NCI-H345 treated with DMSO at 0.1 percent for 48 hours (cell line): Measurements from ENCODE around the gene ITM2B.
"Not testable (repeated sequence)": the region's sequence is repeated elsewhere in the genome, so short reads cannot be mapped to it uniquely, and the experiment has no call there.

Source experiments
- DNase-seq: peaks from one replicate; lab custom pipeline; 2025; ENCODE audit not compliant: unreplicated experiment; lab: John Stamatoyannopoulos, UW

Gene ITM2B

DNA sequence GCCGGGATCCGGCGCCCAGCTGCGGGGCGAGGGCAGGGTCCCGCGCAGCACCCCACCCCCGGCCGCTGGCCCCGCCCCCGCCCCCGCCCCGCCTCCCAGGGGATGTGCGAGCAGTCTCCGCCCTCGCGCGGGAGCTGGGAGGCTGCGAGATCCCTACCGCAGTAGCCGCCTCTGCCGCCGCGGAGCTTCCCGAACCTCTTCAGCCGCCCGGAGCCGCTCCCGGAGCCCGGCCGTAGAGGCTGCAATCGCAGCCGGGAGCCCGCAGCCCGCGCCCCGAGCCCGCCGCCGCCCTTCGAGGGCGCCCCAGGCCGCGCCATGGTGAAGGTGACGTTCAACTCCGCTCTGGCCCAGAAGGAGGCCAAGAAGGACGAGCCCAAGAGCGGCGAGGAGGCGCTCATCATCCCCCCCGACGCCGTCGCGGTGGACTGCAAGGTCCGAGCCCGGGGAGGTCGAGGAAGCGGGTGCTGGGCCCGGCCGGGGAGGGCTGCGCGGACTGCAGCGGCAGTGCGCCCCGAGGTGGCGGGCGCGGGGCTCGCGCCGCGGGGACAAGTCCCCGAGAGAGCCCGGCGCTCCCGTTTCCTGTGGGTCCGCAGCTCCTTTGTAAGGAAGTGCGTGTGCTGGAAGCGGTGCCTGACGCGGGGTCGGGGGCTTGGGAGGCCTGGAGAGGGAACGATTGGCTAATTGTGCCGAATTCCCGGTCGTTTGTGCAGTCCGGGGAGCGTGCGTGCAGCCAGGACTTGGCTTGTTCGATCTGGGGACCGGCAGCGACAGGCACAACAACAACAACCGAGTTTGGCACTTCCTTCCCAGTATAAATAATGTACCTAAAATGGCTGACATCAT, at the start of gene ITM2B:
ITM2B (plus strand) TSS at position 161 of the 843 bp plus-strand sequence; CDS start at position 316, 155 bp downstream.
- DNase-seq = peak; percentile 21

DNA sequence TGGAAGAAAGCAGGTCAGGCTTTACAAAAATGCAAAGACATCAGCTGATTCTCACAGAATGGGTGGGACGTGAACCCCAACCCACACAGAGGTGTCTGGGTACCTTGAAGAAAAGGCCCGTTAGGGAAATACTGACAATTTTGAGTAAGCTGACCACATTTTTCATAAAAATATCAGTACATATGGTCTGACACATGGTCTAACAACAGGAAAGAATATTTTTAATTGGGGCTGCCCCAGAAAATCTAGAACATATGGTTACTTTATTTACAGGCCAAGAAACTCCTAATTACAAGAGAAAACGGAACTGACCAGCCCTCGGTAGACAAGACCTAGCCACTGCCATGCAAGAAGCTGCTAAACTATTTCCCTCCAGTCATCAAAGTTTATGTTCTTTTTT, 48.7 kb upstream of the ITM2B start:
- DNase-seq = no peak

DNA sequence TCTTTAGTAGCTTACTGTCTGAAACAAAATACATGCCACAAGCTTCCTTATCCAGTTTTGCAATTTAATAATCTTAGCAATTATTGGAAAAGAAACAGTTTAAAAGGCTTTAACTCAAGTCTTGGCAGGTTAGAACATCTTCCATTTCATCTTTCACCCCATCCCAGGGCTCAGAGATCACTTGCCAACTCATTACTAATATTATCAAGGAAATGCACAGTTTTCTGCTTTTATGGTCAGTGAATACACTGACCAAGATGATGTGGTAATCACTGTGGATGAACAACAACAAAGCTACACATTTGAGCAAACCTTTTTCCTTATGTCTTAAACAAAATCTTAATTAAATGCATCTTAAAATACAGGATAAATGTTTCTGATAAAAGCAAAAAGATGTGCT, 48.0 kb upstream of the ITM2B start:
- DNase-seq = no peak

DNA sequence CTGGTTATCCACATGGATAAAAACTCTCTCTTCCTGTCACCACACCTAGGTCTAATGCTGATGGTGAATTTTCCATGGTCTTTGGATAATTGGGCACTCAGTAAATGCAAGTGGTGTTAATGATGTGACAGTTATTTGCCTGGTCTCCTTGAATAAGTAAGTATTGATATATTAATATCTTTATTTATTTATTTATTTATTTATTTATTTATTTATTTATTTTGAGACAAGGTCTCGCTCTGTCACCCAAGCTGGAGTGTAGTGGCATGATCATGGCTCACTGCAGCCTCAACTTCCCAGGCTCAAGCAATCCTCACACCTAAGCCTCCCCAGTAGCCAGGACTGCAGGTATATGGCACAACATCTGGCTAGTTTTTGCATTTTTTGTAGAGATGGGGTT, 46.3 kb upstream of the ITM2B start:
- DNase-seq = no peak

DNA sequence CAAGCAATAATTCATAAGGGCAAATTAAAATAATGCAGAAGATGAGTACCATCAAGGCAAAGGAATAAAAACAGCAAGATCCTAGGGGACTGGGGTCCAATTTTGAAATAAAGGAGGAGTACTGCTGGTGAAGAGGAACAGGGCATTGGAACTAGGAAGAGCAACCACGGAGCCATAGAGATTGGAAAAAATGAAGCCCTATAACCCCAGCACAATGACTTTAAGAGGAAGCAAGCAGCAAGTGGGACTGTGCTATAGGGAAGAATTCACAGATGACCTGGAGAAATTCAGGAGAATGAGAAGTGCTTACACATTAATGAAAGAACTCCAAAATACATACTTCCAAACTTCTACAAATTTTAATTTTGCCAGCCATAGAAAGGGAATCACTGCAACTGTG, 44.9 kb upstream of the ITM2B start:
- no peak for DNase-seq

DNA sequence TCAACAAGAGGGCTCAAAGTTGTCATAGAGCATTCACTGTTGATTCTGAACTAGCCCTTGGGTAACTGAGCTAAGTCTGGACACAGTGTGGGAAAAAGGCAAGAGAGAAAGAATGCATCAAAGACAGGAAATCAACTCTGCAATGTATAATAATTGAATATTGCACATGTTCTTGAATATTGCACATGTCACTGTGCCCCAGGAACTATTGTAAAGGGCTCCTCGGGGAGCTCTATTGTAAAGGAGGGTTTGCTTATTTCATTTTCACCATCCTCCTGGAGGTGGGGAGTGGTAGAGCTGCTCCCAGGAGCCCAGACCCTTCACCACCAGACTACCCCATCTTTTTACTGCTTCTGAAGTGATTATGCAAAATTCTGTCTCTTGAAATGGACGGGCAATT, 44.4 kb upstream of the ITM2B start:
- DNase-seq = no peak

DNA sequence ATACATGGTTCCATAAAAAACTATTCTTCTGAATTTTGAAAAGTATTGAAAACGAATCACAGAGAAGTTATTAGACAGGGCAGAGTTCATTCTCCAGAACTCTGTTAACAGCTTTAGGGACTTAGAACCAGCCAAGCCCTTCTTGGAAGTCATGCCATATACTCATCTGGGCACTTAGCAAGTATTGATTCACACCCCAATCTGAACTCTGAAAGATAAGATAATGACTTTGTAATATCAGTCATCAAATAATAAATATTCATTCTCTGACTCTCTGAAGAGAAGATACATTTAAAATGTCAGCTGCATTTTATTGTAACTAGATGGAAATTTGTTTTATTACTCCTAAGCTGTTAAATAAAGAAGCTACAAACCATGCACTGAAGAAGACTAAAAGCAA, 43.8 kb upstream of the ITM2B start:
- no peak for DNase-seq

DNA sequence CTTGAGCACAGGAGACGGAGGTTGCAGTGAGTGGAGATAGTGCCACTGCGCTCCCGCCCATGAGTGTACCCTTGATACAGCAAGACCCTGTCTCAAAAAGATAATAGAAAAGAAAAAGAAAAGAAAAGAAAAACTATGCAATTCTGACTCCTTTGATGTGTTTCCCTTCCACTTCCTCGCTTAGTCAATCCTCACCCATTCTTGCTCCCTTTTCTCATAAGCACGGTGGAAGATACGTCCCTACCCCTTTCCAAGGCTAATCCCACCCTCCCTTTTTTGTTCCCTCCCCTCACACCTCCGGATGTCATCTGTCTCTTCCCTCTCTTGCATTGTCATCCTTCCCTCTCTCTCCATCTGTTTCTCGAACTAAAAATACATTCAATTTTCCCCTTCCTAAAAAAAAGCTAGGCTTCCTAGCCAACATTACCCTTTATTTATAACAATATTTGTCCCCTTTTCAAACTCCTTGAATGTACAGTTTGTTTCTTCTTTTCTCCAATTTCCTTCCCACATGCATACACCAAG, 40.5 kb upstream of the ITM2B start:
- DNase-seq = no peak

DNA sequence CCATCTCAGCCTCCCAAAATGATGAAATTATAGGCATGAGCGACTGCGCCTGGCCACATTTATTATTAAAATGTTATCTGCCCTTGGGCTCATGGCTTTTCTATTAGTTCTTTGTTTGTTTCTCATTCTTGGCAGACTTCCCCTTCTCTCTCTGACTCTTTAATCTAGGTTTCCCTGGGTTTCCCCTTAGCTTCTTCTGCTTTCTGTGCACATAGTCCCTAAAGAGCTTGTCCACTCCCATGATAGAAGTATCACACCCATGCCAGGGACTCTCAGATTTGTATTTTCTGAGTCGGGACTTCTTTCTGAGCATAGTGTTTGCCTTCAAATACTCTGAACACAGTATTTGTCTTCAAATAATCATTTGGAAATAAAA, 38.6 kb upstream of the ITM2B start:
- no peak for DNase-seq

DNA sequence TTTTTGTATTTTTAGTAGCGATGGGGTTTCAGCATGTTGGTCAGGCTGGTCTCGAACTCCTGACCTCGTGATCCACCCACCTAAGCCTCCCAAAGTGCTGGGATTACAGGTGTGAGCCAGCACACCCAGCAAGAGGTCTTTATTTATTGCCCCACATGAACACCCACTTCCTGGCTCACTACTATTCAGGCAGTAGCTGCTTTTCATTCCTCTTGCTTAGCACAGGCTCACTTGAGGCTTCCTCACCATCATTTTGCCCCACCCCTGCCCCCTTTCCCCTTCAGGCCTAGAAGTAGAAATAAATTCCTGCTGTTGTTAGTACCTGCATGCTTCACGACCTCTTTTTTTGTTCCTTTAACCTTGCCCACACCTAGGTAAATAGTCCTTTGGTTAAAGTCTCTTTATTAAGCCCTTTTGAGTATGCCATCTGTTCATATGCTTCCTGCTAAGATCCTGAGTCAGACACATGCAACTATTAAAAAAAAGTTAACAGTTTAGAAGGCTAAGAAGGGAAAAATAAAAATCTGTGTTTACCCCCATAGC, 33.5 kb upstream of the ITM2B start:
- DNase-seq = no peak

DNA sequence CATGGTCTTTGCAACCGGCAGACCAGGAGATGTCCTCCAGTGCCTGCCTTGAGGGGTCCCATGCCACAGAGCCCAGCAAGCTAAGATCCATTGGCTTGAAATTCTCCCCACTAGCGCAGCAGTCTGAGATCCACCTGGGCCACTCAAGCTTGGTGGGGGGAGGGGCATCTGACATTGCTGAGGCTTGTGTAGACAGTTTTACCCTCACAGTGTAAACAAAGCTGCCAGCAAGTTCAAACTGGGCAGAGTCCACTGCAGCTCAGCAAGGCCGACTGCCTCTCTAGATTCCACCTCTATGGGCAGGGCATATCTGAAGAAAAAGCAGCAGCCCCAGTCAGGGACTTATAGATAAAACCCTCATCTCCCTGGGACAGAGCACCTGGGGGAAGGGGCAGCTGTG, 32.0 kb upstream of the ITM2B start:
- no peak for DNase-seq

DNA sequence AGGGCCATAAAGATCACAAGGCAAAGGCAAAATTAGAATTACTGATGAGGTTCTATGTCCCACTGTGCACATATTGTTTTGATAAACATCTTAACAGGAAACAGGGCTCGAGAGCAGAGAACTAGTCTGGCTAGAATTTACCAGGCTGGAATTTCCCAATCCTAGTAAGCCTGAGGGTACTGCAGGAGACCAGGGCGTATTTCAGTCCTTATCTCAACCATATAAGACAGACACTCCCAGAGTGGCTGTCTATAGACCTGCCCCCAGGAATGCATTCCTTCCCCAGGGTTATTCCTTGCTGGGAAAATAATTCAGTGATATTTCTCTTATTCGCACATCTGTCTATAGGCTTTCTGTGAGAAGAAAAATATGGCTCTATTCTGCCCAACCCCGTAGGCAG, 25.8 kb upstream of the ITM2B start:
- DNase-seq = not testable (repeated sequence)

DNA sequence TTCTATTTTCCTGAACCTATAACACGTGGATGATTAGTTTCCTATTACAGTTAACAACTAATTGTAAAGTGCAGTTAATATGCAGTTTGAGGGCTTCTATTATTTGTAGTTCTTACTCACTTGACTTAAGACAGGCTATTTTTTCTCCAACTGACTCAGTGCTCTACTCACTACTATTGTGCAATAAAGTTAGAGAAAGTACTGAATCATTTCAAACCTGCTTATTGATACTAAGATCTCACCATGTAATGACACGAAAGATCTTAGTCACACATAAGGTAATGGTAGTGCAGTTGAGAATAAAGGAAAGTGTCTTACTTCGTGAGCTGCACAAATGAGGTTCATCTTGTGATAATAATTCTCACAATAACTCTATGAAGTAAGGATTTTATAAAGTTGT, 22.8 kb upstream of the ITM2B start:
- no peak for DNase-seq

DNA sequence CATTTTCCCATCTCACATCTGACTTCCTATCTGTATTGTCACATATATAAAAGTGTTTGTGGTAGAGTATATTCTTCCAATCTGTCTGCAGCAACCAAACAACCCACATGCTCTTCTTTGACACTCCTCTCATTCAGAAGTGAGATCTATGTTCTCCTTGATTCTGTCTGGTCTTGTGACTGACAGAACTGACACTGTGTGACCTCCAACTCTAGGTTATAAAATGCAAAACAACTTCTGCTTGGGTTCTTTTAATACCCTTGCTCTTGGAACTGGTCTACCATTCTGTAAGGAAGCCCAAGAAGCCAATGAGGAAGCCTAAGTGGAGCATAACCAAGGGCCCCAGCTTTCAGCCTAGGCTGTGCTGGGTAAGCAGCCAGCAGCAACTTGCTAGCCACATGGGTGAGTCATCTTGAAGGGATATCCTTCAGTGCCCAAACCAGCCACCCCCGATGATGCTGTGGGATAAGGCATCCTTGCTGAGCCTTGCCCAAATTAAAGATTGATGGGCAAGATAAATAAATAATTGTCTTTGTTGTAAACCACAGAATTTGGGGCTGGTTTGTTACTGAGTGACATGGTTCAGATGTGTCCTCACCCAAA, 18.4 kb upstream of the ITM2B start:
- DNase-seq = no peak

DNA sequence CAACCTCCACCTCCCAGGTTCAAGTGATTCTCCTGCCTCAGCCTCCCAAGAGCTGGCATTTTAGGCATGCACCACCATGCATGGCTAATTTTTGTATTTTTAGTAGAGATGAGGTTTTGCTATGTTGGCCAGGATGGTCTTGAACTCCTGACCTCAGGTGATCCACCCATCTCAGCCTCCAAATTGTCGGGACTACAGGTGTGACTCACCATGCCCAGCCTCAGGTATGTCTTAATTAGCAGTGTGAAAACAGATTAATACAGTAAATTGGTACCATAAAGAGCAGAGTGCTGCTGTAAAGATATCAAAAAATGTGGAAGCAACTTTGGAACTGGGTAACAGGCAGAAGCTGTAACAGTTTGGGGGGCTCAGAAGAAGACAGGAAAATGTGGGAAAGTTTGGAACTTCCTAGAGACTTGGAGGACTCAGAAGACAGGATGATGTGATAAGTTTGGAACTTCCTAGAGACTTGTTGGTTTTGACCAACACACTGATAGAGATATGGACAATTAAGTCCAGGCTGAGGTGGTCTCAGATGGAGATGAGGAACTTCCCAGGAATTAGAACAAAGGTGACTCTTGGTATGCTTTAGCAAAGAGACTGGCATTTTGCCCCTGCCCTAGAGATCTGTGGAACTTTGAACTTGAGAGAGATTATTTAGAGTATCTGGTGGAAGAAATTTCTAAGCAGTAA, 17.3 kb upstream of the ITM2B start:
- DNase-seq = not testable (repeated sequence)

DNA sequence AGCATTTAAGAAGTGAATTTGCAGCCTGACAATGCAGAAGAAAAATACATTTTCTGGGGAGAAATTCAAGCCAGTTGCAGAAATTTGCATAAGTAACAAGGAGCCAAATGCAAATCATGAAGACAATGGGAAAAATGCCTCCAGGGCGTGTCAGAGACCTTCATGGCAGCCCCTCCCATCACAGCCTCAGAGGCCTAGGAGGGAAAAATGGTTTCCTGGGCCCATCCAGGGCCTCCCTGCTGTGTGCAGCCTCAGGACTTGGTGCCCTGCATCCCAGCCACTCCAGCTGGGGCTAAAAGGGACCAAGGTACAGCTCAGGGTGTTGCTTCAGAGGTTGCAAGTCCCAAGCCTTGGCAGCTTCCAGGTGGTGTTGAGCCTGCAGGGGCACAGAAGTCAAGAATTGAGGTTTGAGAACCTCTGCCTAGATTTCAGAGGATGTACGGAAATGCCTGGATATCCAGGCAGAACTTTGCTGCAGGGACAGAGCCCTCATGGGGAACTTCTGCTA, 16.7 kb upstream of the ITM2B start:
- no peak for DNase-seq

DNA sequence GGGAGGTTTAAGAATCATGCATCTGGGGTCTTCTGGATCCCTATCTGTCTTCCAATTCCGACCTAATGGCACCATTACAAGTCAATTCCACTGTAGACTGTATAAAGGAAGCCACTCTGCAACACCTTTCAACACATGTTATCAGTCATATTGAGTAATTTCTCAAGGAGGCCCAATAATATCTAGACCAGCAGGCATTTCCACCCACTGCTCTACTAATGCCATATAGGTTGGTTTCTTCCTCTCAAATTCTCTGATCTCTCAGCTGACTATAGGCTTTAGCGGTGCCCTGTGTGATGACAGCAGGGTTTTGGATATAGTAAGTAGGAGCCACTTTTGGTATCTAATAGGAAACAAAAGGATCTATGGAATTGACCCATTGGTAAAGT, 12.4 kb upstream of the ITM2B start:
- no peak for DNase-seq

DNA sequence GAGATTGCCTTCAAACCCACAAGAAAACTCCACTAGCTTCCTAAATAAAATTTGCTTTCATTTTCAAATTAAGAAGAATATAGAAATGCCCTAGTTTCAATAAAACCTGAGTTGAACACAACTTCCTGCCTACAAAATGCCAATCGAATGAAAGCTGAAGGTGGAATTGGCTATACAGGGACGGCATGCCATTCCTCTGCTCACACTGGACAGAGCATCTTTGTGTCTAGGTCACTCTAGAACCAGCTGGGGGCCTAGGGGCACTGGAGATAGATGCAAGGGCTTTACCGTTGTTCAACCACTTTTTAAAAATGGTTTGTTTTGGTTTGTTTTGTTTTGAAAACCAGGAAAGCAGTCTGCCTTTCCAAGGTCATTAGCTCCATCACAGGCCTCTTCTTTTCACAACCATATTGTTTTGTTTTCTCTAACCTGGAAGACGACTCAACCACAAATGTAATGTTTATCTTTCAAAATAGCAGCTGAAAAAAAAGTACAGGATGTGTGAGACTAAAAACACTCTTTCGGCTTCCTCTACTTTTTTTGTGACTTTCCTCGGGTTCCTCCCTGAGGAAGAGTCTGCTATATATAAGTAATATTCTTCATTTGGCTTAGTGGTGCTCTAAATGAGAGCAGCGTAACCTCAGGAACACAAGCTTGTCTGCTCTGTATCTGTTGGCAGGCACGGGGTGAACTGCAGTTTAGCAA, 11.9 kb upstream of the ITM2B start:
- DNase-seq = no peak

DNA sequence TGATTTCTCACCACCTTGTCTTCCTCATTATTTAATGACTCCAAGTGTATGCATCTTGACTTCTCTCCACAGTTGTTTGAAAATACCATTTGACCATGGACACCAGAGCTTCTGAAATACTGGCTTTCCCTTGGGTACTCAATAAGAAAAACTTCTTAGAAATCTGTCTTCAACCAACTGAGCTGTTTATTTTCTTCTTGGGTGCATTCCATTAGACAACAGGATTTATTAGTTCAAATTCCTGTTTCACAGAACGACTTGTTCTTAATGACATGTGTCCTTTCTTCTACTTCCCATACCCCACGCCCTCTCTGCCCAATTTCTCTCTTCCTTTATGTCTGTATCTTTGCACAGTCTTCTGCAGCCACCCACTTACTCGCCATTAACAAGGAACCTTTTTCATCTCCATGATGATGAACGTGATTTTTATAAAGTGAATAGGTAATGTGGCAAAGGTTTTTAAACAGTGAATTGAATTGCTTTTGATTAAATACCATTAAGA, 11.3 kb upstream of the ITM2B start:
- no peak for DNase-seq
